ENCODE measurements around the gene PTPN6. TPM values are rescaled to one million over a fixed set of nuclear protein-coding genes. Genes with fewer than 3 reads are reported as not detected.
A peak's percentile ranks its signal among the peaks of the same experiment; 100 is the strongest.

PTPN6 gene
- total RNA-seq, 1 donor from 2014 or later = 154 TPM

Small RNAs within 50 kb of the gene (microRNA-seq; reads per million reads assigned to microRNA genes)
- gene MIR141 (ENCODE audit: borderline microRNAs expressed) = 985 reads per million, percentile 86 among the genes with 10 or more reads in this experiment
- gene MIR200C (ENCODE audit: borderline microRNAs expressed) = 8,642 reads per million, percentile 96 among the genes with 10 or more reads in this experiment

Other genes starting within 250 kb of the PTPN6 start
- 57.9 TPM for gene COPS7A, start 227.3 kb upstream of the PTPN6 start, total RNA-seq
- 118 TPM for gene MLF2, start 198.2 kb upstream of the PTPN6 start, total RNA-seq
- 323 TPM for gene PTMS, start 185.0 kb upstream of the PTPN6 start, total RNA-seq
- gene LAG3, start 178.8 kb upstream of the PTPN6 start, total RNA-seq = 1.5 TPM
- gene CD4, start 161.8 kb upstream of the PTPN6 start, total RNA-seq = 67.6 TPM
- gene GPR162, start 129.5 kb upstream of the PTPN6 start, total RNA-seq = 17.1 TPM
- gene P3H3, start 122.9 kb upstream of the PTPN6 start, total RNA-seq = 9.7 TPM
- 0.32 TPM for gene GNB3, start 110.4 kb upstream of the PTPN6 start, total RNA-seq
- 1.1 TPM for gene CDCA3, start 100.1 kb upstream of the PTPN6 start, total RNA-seq
- gene USP5, start 99.2 kb upstream of the PTPN6 start, total RNA-seq = 63.9 TPM
- 280 TPM for gene TPI1, start 83.8 kb upstream of the PTPN6 start, total RNA-seq
- gene SPSB2, start 78.1 kb upstream of the PTPN6 start, total RNA-seq = 30.2 TPM
- gene LRRC23, start 46.5 kb upstream of the PTPN6 start, total RNA-seq = 13.3 TPM
- 41.8 TPM for gene ENO2, start 36.8 kb upstream of the PTPN6 start, total RNA-seq
- 149 TPM for gene ATN1, start 23.4 kb upstream of the PTPN6 start, total RNA-seq
- not detected for gene RNU7-1, start 7.5 kb upstream of the PTPN6 start, total RNA-seq
- gene C12orf57, start 7.3 kb upstream of the PTPN6 start, total RNA-seq = 197 TPM
- 126 TPM for gene PHB2, start 19.3 kb downstream of the PTPN6 start, total RNA-seq
- gene EMG1, start 19.6 kb downstream of the PTPN6 start, total RNA-seq = 35.6 TPM
- 70.5 TPM for gene LPCAT3, start 67.1 kb downstream of the PTPN6 start, total RNA-seq
- 321 TPM for gene C1S, start 109.4 kb downstream of the PTPN6 start, total RNA-seq
- gene C1R, start 141.1 kb downstream of the PTPN6 start, total RNA-seq = 367 TPM
- gene C1RL, start 157.9 kb downstream of the PTPN6 start, total RNA-seq = 91.6 TPM
- gene RBP5, start 177.5 kb downstream of the PTPN6 start, total RNA-seq = 7.1 TPM
- gene CLSTN3, start 179.0 kb downstream of the PTPN6 start, total RNA-seq = 48.2 TPM
- 46.7 TPM for gene PEX5, start 238.3 kb downstream of the PTPN6 start, total RNA-seq